A549 (cell line): ENCODE results near the gene LRP5.
"Not testable (repeated sequence)": the region's sequence is repeated elsewhere in the genome, so short reads cannot be mapped to it uniquely, and the experiment has no call there.

Source experiments
- CEBPB ChIP-seq, 2 experiments: fragments of >200 bp in 1 of 2; sonication (Bioruptor Twin) in 1 of 2; formaldehyde crosslinking in 1 of 2; IDR thresholded peaks; 2 replicates each; pipeline ENCODE4 v1.6.1; 2012 to 2016
- CTCF ChIP-seq: fragments of >200 bp; sonication (Bioruptor Twin); formaldehyde crosslinking; IDR thresholded peaks from 3 replicates; pipeline ENCODE4 v1.5.1; 2016
- EP300 ChIP-seq, 2 experiments: fragments of >200 bp; sonication (Bioruptor Twin); formaldehyde crosslinking; IDR thresholded peaks; 2 replicates in 1 of 2; 3 replicates in 1 of 2; pipeline ENCODE4 v1.6.1; 2016 to 2017
- GATA3 ChIP-seq: IDR thresholded peaks from 2 replicates; pipeline ENCODE4 v1.6.1; 2012; ENCODE audit warnings: borderline replicate concordance
- JUN ChIP-seq, 2 experiments: fragments of >200 bp; sonication (Bioruptor Twin); formaldehyde crosslinking; IDR thresholded peaks; 2 replicates in 1 of 2; 3 replicates in 1 of 2; pipeline ENCODE4 v1.6.1; 2016 to 2017
- MAFK ChIP-seq: fragments of 450-650 bp; IDR thresholded peaks from 2 replicates; pipeline ENCODE4 v1.6.1; 2014; ENCODE audit not compliant: partially characterized antibody
- POLR2A ChIP-seq: IDR thresholded peaks from 2 replicates; pipeline ENCODE4 v1.6.1; 2012; ENCODE audit warnings: mild to moderate bottlenecking, low read length
- REST ChIP-seq: fragments of 200-600 bp; sonication (generic); IDR thresholded peaks from 2 replicates; pipeline ENCODE4 v1.6.1; 2016; ENCODE audit warnings: antibody characterized with exemption, mild to moderate bottlenecking, moderate library complexity
- RNF2 ChIP-seq: fragments of 200-600 bp; sonication (generic); IDR thresholded peaks from 2 replicates; pipeline ENCODE4 v1.6.1; 2016; ENCODE audit warnings: low read depth, mild to moderate bottlenecking, antibody characterized with exemption, moderate library complexity, borderline replicate concordance

- TF ChIP-seq CTCF; MAFK; EP300 (IDR thresholded peaks at IDR 0.05); POLR2A; REST; GATA3; RNF2; JUN (IDR thresholded peaks at IDR 0.05); CEBPB (IDR thresholded peaks at IDR 0.05): not testable (repeated sequence)
Observed at GRCh38 chr11:68344821-68345220, 32.4 kb downstream of the LRP5 start.
